Measurements from ENCODE around the gene DCC.

The DCC gene

DNA sequence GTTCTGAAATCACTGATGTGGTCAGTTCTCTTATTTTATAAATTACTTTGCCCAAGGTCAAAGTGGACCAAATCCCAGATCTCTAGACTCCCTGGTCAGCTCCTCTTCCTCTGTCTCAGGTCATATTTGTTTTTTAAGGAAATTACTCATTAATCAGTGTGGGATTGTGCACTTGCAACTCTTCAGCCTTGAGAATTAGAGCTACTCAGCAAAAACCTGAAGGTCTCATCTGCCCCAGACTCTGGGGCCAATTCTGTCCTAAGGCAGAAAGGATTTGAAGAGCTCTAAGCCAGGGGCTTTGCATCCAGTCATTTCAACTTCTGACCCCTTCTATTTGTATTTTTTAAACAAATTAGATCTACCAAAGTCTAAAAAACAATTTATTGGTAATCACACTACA is 17.7 kb upstream of the DCC start:
- no peak overlapping the region for H3K4me3 ChIP-seq (ENCODE audit: low read length)
- DNase-seq (ENCODE audit: low read depth) = no peak
- TF ChIP-seq, protein P1, sequence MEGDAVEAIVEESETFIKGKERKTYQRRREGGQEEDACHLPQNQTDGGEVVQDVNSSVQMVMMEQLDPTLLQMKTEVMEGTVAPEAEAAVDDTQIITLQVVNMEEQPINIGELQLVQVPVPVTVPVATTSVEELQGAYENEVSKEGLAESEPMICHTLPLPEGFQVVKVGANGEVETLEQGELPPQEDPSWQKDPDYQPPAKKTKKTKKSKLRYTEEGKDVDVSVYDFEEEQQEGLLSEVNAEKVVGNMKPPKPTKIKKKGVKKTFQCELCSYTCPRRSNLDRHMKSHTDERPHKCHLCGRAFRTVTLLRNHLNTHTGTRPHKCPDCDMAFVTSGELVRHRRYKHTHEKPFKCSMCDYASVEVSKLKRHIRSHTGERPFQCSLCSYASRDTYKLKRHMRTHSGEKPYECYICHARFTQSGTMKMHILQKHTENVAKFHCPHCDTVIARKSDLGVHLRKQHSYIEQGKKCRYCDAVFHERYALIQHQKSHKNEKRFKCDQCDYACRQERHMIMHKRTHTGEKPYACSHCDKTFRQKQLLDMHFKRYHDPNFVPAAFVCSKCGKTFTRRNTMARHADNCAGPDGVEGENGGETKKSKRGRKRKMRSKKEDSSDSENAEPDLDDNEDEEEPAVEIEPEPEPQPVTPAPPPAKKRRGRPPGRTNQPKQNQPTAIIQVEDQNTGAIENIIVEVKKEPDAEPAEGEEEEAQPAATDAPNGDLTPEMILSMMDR (conservative IDR thresholded peaks at IDR 0.05; ENCODE audit: low read length) = no peak

DNA sequence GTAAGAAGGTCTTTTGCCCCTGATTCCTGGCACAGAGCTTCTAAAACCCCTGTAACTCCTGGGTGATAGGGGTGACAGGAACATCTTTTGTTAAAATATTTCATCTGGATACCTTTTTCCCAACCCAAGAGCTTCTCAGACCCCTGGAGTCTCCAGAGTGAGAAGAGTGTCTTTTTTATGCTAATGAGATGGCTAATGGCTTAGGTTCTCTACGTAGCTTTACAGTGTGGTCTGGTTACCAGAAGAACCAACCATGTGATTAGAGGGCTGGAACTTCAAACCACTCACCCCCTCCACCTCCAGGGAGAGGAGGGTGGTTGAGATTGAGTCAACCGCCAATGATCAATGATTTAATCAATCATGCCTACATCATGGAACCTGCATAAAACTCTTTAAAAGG is 16.2 kb upstream of the DCC start:
- TF ChIP-seq, protein P1 (conservative IDR thresholded peaks at IDR 0.05; ENCODE audit: low read length) = no peak
- no peak overlapping the region for H3K4me3 ChIP-seq (ENCODE audit: low read length)
- no peak for DNase-seq (ENCODE audit: low read depth)

DNA sequence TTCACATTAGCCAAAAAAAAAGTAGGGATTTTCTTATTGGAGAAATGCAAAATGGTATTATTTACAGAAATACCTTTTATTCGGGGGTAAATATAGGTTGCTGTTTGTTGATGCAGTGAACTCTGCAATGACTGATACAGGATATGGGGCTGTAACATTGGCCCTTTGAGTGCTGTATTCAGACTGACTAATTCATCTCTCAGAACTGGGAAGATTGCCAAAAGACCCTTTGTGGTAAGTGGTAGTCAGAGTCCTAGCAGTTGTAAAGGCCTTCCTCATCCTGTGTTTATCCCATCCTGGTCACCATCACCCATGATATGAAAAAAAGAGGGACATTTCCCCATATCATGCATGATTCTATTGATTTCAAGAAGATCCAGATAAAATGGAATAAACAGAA is 14.0 kb upstream of the DCC start:
- no peak for DNase-seq (ENCODE audit: low read depth)
- TF ChIP-seq, protein P1 (conservative IDR thresholded peaks at IDR 0.05; ENCODE audit: low read length) = no peak

DNA sequence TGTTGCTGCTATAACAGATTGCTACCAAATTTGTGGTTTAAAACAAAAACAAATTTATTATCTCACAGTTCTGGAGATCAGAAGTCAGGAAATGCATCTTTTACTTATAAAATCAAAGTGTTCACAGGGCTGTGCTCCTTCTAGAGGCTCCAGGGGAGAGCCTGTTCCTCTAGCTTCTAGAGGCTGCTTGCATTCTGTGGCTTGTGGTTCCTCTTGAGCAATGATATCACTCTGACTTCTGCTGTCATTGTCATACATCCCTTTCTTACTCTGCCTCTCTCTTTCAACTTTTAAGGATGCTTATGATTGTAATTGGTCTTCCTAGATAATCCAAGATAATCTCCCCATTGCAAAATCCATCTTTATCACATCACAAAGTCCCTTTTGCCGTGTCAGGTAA is 6.1 kb upstream of the DCC start:
- TF ChIP-seq, protein P1 (conservative IDR thresholded peaks at IDR 0.05; ENCODE audit: low read length) = no peak
- DNase-seq (ENCODE audit: low read depth) = no peak
- H3K4me3 ChIP-seq (ENCODE audit: low read length) = no peak overlapping the region

More for the DNA sequence above, 14.0 kb upstream of the DCC start:
- H3K4me3 ChIP-seq (ENCODE audit: low read length) = no peak overlapping the region

DNA sequence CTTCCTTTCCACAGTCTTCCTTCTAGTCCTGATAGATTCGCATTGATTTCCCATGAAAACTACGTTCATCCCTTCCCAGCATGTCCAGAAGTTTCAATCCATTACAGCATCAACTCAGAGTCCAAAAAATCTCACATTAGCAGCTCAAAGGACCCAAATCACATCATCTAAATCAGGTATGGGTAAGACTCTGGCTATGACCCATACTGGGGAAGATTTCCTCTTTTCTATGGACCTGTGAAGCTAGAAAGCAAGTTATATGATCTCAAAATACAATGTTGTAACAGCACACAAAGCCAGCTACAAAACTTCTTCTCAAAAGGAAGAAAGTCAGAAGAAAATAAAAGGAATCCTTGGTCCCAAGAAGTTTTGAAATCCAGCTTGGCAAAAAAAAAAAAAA is 5.7 kb upstream of the DCC start:
- no peak for DNase-seq (ENCODE audit: low read depth)
- no peak overlapping the region for H3K4me3 ChIP-seq (ENCODE audit: low read length)
- TF ChIP-seq, protein P1 (conservative IDR thresholded peaks at IDR 0.05; ENCODE audit: low read length) = no peak

DNA sequence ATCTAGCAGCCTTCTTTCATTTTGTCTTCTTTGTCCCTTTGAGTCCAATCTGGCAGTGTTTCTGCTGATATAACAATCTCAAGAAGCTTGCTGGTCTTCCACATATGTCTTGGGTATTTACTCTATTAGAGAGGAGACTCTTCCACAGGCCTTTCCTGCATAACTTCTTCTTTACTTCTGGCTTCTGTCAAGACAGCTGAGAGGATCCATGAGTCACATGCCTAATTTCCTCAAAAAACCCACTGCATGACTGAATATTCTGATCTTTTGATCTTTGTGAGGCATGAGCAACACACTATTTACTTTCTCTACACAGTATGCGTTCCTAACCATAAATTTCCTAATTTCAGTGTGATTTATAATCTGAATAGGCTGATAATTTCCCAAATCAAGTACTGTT is 5.1 kb upstream of the DCC start:
- H3K4me3 ChIP-seq (ENCODE audit: low read length) = no peak overlapping the region
- peak; percentile 62 for DNase-seq (ENCODE audit: low read depth)
- TF ChIP-seq, protein P1 (conservative IDR thresholded peaks at IDR 0.05; ENCODE audit: low read length) = no peak

DNA sequence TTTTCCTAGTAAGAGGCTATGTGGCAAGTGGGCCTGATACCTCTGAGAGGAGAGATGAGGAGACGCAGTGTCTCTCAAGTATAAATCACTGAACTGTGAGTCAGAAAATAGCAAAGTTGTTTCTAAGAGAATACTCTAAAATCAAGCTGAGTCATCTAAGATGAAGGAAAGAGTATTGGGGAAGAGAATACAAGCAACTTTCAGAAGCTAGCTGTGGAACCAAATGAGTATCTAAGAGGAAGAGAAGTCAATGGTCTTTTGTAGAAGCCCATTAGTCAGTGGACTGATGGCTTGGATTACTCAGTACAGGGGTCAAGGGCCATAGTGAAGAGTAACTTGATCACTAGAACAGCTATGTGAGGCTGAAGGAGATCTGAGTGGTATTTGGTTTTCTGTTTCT is 2.7 kb upstream of the DCC start:
- TF ChIP-seq, protein P1 (conservative IDR thresholded peaks at IDR 0.05; ENCODE audit: low read length) = no peak
- peak; percentile 32 for DNase-seq (ENCODE audit: low read depth)
- no peak overlapping the region for H3K4me3 ChIP-seq (ENCODE audit: low read length)

Measured in AG10803 (cell line).